ENCODE measurements around the gene SNTN.

SNTN gene

DNA sequence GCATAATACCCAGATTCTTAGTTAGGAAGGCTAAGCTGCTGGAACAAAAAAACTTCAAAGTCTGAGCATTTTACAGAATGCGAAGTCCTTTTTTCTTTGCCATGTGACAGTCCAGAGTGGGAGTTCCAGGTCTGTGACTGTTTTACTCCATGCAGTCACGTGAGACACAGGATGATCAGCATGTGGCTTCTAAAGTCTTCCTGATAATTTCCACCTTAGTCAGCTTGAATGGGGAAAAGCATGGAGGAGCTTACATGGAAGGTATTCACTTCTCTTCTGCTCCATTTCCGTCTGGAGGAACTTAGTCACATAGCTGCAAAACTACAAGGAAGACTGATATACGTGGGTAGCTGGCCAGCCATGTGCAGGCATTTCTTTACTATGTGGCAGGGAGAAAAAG, 1.7 kb downstream of the SNTN start:
- H3K27ac ChIP-seq = no peak overlapping the region

GRCh38 chr3:63654931-63655330, 2.5 kb downstream of the SNTN start:
- TF ChIP-seq, protein P1, sequence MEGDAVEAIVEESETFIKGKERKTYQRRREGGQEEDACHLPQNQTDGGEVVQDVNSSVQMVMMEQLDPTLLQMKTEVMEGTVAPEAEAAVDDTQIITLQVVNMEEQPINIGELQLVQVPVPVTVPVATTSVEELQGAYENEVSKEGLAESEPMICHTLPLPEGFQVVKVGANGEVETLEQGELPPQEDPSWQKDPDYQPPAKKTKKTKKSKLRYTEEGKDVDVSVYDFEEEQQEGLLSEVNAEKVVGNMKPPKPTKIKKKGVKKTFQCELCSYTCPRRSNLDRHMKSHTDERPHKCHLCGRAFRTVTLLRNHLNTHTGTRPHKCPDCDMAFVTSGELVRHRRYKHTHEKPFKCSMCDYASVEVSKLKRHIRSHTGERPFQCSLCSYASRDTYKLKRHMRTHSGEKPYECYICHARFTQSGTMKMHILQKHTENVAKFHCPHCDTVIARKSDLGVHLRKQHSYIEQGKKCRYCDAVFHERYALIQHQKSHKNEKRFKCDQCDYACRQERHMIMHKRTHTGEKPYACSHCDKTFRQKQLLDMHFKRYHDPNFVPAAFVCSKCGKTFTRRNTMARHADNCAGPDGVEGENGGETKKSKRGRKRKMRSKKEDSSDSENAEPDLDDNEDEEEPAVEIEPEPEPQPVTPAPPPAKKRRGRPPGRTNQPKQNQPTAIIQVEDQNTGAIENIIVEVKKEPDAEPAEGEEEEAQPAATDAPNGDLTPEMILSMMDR (IDR thresholded peaks at IDR 0.05) = no peak
- no peak for TF ChIP-seq ZFX (IDR thresholded peaks at IDR 0.05; ENCODE audit: borderline replicate concordance)
- H3K27ac ChIP-seq = no peak overlapping the region

More for the DNA sequence above, 1.7 kb downstream of the SNTN start:
- TF ChIP-seq, protein P1 (IDR thresholded peaks at IDR 0.05) = no peak
- TF ChIP-seq ZFX (IDR thresholded peaks at IDR 0.05; ENCODE audit: borderline replicate concordance) = no peak

DNA sequence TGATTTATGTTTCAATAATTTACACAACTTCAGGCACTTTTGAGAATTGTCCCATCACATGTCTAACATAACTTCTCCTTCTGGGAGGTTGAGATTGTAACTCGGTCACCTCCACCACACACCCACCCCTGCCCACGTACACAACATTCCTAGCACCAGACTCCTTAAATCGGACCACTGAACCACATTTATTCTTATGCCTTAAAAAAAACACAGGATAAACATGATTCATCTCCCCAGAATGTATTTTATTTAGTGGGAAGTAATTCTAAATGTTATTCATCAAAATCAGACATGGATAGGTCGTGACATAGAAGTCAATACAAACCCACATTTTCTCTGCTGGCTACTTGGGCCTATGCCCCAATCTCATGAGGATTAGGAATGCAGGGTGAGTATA, 3.0 kb downstream of the SNTN start:
- no peak overlapping the region for H3K27ac ChIP-seq
- TF ChIP-seq, protein P1 (IDR thresholded peaks at IDR 0.05) = no peak
- TF ChIP-seq ZFX (IDR thresholded peaks at IDR 0.05; ENCODE audit: borderline replicate concordance) = no peak

- no peak overlapping the region for H3K27ac ChIP-seq
- TF ChIP-seq, protein P1 (IDR thresholded peaks at IDR 0.05) = no peak
- TF ChIP-seq ZFX (IDR thresholded peaks at IDR 0.05; ENCODE audit: borderline replicate concordance) = no peak
Observed at GRCh38 chr3:63656786-63657185, 4.3 kb downstream of the SNTN start.

DNA sequence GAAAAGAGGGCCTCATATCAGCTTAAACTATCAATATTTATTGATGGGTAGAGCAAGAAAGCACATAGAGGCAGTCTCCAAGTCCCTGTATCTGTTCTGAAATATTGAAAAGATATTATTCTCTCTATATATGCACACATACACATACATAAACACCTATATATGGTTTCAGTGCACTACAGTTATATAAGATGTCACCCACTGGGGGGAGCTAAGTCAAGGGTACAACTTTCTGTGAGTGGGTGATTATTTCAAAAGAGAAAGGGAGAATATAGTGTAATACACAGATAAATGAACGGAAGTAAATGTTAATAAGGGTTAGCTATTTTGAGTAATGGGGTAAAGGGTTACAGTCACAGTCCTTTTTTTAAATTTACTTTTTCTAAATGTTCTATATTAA, 8.8 kb downstream of the SNTN start:
- TF ChIP-seq ZFX (IDR thresholded peaks at IDR 0.05; ENCODE audit: borderline replicate concordance) = no peak
- TF ChIP-seq, protein P1 (IDR thresholded peaks at IDR 0.05) = peak; percentile 32
- H3K27ac ChIP-seq = no peak overlapping the region

DNA sequence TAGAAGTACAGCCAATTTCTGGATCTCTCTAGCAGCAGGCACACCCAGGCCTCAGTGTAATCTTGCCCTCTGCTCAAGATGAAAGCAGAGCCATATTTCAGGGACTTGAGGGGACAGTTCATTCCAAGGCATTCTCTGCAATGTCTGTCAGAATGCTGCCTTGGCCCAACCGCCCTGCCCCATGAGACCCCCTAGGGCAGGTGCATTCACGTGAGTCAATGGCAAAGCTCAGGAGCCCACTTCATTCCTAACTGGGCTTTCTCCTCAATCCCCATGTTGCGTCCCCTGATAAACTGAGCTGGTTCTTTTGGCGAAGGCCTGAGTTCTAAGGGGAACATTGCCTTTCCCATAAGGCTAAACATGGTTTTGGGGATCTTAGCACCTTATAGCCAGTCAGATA, 9.5 kb downstream of the SNTN start:
- TF ChIP-seq, protein P1 (IDR thresholded peaks at IDR 0.05) = no peak
- no peak for TF ChIP-seq ZFX (IDR thresholded peaks at IDR 0.05; ENCODE audit: borderline replicate concordance)
- H3K27ac ChIP-seq = no peak overlapping the region

- no peak overlapping the region for H3K27ac ChIP-seq
- TF ChIP-seq, protein P1 (IDR thresholded peaks at IDR 0.05) = peak; percentile 37
- TF ChIP-seq ZFX (IDR thresholded peaks at IDR 0.05; ENCODE audit: borderline replicate concordance) = no peak
Observed at GRCh38 chr3:63662500-63662899, 10.0 kb downstream of the SNTN start.

Data from 22Rv1 (cell line).